Measurements from ENCODE around the gene SLC1A2.

DNA sequence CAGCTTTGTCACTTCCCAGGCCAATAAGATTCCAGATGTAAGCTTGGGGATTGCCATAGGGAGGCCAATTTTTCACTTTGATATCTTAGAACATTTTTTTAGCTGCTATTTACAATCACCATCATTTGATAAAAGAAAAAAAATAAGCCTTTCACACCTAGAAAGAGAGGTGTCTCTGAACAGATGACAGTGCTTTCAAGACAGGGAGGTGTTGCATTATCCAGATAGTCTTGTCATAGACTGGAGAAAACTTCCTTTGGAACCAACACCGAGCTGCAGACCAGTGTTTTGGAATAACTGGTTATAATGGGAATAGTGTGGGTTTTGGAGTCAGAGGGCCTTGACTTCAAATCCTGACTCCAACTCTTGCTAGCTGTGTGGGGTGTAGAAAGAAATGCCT, 101.0 kb downstream of the SLC1A2 start:
- TF ChIP-seq, protein P1, sequence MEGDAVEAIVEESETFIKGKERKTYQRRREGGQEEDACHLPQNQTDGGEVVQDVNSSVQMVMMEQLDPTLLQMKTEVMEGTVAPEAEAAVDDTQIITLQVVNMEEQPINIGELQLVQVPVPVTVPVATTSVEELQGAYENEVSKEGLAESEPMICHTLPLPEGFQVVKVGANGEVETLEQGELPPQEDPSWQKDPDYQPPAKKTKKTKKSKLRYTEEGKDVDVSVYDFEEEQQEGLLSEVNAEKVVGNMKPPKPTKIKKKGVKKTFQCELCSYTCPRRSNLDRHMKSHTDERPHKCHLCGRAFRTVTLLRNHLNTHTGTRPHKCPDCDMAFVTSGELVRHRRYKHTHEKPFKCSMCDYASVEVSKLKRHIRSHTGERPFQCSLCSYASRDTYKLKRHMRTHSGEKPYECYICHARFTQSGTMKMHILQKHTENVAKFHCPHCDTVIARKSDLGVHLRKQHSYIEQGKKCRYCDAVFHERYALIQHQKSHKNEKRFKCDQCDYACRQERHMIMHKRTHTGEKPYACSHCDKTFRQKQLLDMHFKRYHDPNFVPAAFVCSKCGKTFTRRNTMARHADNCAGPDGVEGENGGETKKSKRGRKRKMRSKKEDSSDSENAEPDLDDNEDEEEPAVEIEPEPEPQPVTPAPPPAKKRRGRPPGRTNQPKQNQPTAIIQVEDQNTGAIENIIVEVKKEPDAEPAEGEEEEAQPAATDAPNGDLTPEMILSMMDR (IDR thresholded peaks at IDR 0.05): no peak
- TF ChIP-seq POLR2A (IDR thresholded peaks at IDR 0.05): no peak

Data from heart left ventricle (tissue), 13 donors.